HepG2 (cell line): ENCODE results near the gene NONO. TPM values are rescaled to one million over a fixed set of nuclear protein-coding genes. Genes with fewer than 3 reads are reported as not detected.

Source experiments
- ATAC-seq: fragments of 200-7000 bp; cut with Tn5 transposase; 3 replicates; pipeline ENCODE4 v1.9.1; 2020; ENCODE audit warnings: mild to moderate bottlenecking, moderate library complexity
- BruUV-seq: library from RNA; stranded (reverse); fragments of 400-500 nt; replicated peaks from 2 replicates; lab custom pipeline; 2021; lab: Mats Ljungman, UMichigan
- CTCF ChIA-PET: fragments of 300-600 bp; formaldehyde crosslinking; extraction: SDS; loops from one replicate; lab custom pipeline; 2021; ENCODE audit warnings: low total read pairs, inconsistent platforms, low intra/inter-chr PET ratio; lab: Yijun Ruan, JAX
- POLR2A ChIA-PET: fragments of 350-600 bp; sonication (Branson Sonifier 250); formaldehyde crosslinking; loops from one replicate; lab custom pipeline; 2020; ENCODE audit warnings: antibody characterized with exemption, inconsistent platforms; lab: Yijun Ruan, JAX
- DNase-seq: peaks from one replicate; pipeline ENCODE4 v3.0.0-alpha.2; 2015; ENCODE audit warnings: low spot score
- FAIRE-seq: peaks from 3 replicates; lab custom pipeline; 2011; peaks lifted over from hg19 to GRCh38; lab: Jason Lieb, UNC
- H2AFZ ChIP-seq: one replicate; pipeline ENCODE4 v1.6.1; 2011; ENCODE audit warnings: low read length, inconsistent platforms
- H3K27ac ChIP-seq: fragments of 300-600 bp; 3 replicates; pipeline ENCODE4 v1.8.0; 2011; ENCODE audit warnings: mixed run types, mild to moderate bottlenecking, mixed read lengths, low read length, inconsistent platforms; ENCODE audit not compliant: insufficient read depth; ENCODE audit errors: extremely low read length
- H3K27me3 ChIP-seq, 2 experiments: fragments of 200-600 bp in 1 of 2; 2 replicates in 1 of 2; 3 replicates in 1 of 2; pipeline versions ENCODE4 v1.6.0 to v1.8.0; 2011; ENCODE audit warnings: low read length in 2 of 2, mild to moderate bottlenecking in 2 of 2, moderate library complexity in 2 of 2, inconsistent platforms in 1 of 2; ENCODE audit not compliant: insufficient read depth in 2 of 2, control insufficient read depth in 1 of 2
- H3K36me3 ChIP-seq, 2 experiments: fragments of 200-600 bp in 1 of 2; replicated peaks in 1 of 2; 2 replicates in 1 of 2; 3 replicates in 1 of 2; pipeline versions ENCODE4 v1.5.1 to v1.8.0; 2011; ENCODE audit warnings: low read length in 2 of 2, inconsistent platforms in 1 of 2; ENCODE audit not compliant: insufficient read depth in 2 of 2, control insufficient read depth in 1 of 2
- H3K4me1 ChIP-seq: 2 replicates; pipeline ENCODE4 v1.5.1; 2012; ENCODE audit warnings: low read length, inconsistent platforms; ENCODE audit not compliant: insufficient read depth
- H3K4me2 ChIP-seq: 2 replicates; pipeline ENCODE4 v1.6.0; 2011; ENCODE audit warnings: low read depth, low read length, inconsistent platforms
- H3K4me3 ChIP-seq, 3 experiments: fragments of 200-600 bp in 1 of 3; sonication (generic), shearing (Covaris generic) in 1 of 3; replicated peaks in 1 of 3; 2 replicates each; pipeline ENCODE4 v1.5.1; 2011 to 2016; ENCODE audit warnings: low read length in 3 of 3, inconsistent platforms in 2 of 3, low read depth in 2 of 3, mild to moderate bottlenecking in 2 of 3, control low read depth in 1 of 3, mixed read lengths in 1 of 3; ENCODE audit not compliant: insufficient read depth in 1 of 3
- H3K79me2 ChIP-seq: one replicate; pipeline ENCODE4 v1.6.1; 2011; ENCODE audit warnings: low read length, inconsistent platforms; ENCODE audit not compliant: insufficient read depth
- H3K9ac ChIP-seq: 2 replicates; pipeline ENCODE4 v1.6.0; 2011; ENCODE audit warnings: mild to moderate bottlenecking, low read depth, low read length, inconsistent platforms; ENCODE audit not compliant: insufficient read depth
- H3K9me3 ChIP-seq: 2 replicates; pipeline ENCODE4 v1.5.1; 2012; ENCODE audit warnings: mild to moderate bottlenecking, low read length
- H4K20me1 ChIP-seq: 2 replicates; pipeline ENCODE4 v1.6.0; 2011; ENCODE audit warnings: inconsistent platforms, mild to moderate bottlenecking, low read length, moderate library complexity; ENCODE audit not compliant: insufficient read depth
- ATF4 ChIP-seq, 2 experiments: fragments of 450-650 bp in 1 of 2; sonication (generic) in 1 of 2; formaldehyde crosslinking; IDR thresholded peaks; 2 replicates each; pipeline versions ENCODE4 v1.5.0 to v1.8.0; 2020 to 2022; ENCODE audit warnings: mild to moderate bottlenecking in 1 of 2, missing genetic modification reagents in 1 of 2
- ERF ChIP-seq: IDR thresholded peaks from 2 replicates; pipeline ENCODE4 v1.6.1; 2018; ENCODE audit warnings: missing biosample characterization, missing genetic modification reagents
- JDP2 ChIP-seq: sonication (generic); formaldehyde crosslinking; IDR thresholded peaks from 2 replicates; pipeline ENCODE4 v1.8.1; 2022; ENCODE audit warnings: missing genetic modification reagents, borderline replicate concordance
- JUNB ChIP-seq: sonication (generic); formaldehyde crosslinking; IDR thresholded peaks from 2 replicates; pipeline ENCODE4 v1.8.0; 2022; ENCODE audit warnings: missing genetic modification reagents, mild to moderate bottlenecking, borderline replicate concordance
- KMT2A ChIP-seq: sonication (generic); formaldehyde crosslinking; IDR thresholded peaks from 2 replicates; pipeline ENCODE4 v1.4.0; 2020; ENCODE audit warnings: missing genetic modification reagents
- MAFF ChIP-seq: IDR thresholded peaks from 2 replicates; pipeline ENCODE4 v1.6.1; 2011; ENCODE audit warnings: low read depth, low read length, improper control_type of control experiment
- NKX3-1 ChIP-seq: sonication (generic); formaldehyde crosslinking; IDR thresholded peaks from 2 replicates; pipeline ENCODE4 v1.5.0; 2020; ENCODE audit warnings: missing genetic modification reagents
- PCBP2 ChIP-seq: fragments of 200-400 bp; formaldehyde crosslinking; optimal IDR thresholded peaks from 2 replicates; pipeline ENCODE3; 2018; ENCODE audit warnings: low read length, low read depth; ENCODE audit not compliant: poor library complexity, severe bottlenecking
- PRDM10 ChIP-seq: sonication (generic); formaldehyde crosslinking; IDR thresholded peaks from 2 replicates; pipeline ENCODE4 v1.4.0; 2020; ENCODE audit warnings: low read depth, missing genetic modification reagents
- SALL2 ChIP-seq: sonication (generic); formaldehyde crosslinking; IDR thresholded peaks from 2 replicates; pipeline ENCODE4 v1.8.1; 2023; ENCODE audit warnings: mild to moderate bottlenecking, missing genetic modification reagents, inconsistent platforms
- TEAD3 ChIP-seq: optimal IDR thresholded peaks from 2 replicates; pipeline ENCODE3; 2016; ENCODE audit warnings: borderline replicate concordance
- ZBTB33 ChIP-seq: sonication (generic); formaldehyde crosslinking; IDR thresholded peaks from 2 replicates; pipeline ENCODE4 v1.4.0; 2020; ENCODE audit warnings: missing genetic modification reagents
- ZFP91 ChIP-seq: sonication (generic); formaldehyde crosslinking; IDR thresholded peaks from 2 replicates; pipeline ENCODE4 v1.9.0; 2022; ENCODE audit warnings: missing genetic modification reagents, mild to moderate bottlenecking, borderline replicate concordance
- ZNF10 ChIP-seq: sonication (generic); formaldehyde crosslinking; IDR thresholded peaks from 2 replicates; pipeline ENCODE4 v1.4.0; 2020; ENCODE audit warnings: mild to moderate bottlenecking, low read depth, missing genetic modification reagents, borderline replicate concordance
- ZNF121 ChIP-seq: sonication (generic); formaldehyde crosslinking; IDR thresholded peaks from 2 replicates; pipeline ENCODE4 v1.5.0; 2020; ENCODE audit warnings: mild to moderate bottlenecking, missing genetic modification reagents
- ZNF3 ChIP-seq: IDR thresholded peaks from 2 replicates; pipeline ENCODE4 v1.7.0; 2017; ENCODE audit warnings: inconsistent platforms
- ZNF547 ChIP-seq: sonication (generic); formaldehyde crosslinking; IDR thresholded peaks from 2 replicates; pipeline ENCODE4 v1.5.1; 2020; ENCODE audit warnings: mild to moderate bottlenecking, missing genetic modification reagents
- ZSCAN25 ChIP-seq: sonication (generic); formaldehyde crosslinking; IDR thresholded peaks from 2 replicates; pipeline ENCODE4 v1.8.0; 2022; ENCODE audit warnings: mild to moderate bottlenecking, missing genetic modification reagents
- WGBS: methylation state at CpG from one replicate; pipeline ENCODE4 v1.1.6; 2017; ENCODE audit warnings: low lambda C conversion rate; 5-methylcytosine and 5-hydroxymethylcytosine counted together
- in situ Hi-C: cut with HindIII; loops from 2 replicates; pipeline ENCODE4 v1.10.0; 2017; ENCODE audit warnings: low pct_unique_long_range_greater_than_20kb; ENCODE audit not compliant: extremely low pct_ligation_motif_present
- intact Hi-C: fragments of 100-400 bp; cut with micrococcal nuclease; formaldehyde crosslinking; loops from one replicate; pipeline ENCODE4 v1.10.0; 2022; ENCODE audit not compliant: unreplicated experiment
- polyA plus RNA-seq, 8 experiments: library from polyadenylated mRNA; depleted of rRNA in 3 of 8; stranded (reverse) in 7 of 8; unstranded in 1 of 8; fragments of >200 nt; fragmentation: Illumina TruSeq in 4 of 8; extraction: Trizol in 4 of 8; gene quantifications; 2 replicates each; pipeline versions ENCODE4 v1.2.1 to v1.2.3, GENCODE V29; 2011 to 2016; ENCODE audit warnings: low read depth in 4 of 8, missing spikeins in 1 of 8, mixed read lengths in 1 of 8; ENCODE audit not compliant: insufficient read depth in 1 of 8
- total RNA-seq, 5 experiments: library from RNA; depleted of rRNA; stranded (reverse); fragments of >200 nt; fragmentation: Illumina TruSeq; extraction: Trizol; gene quantifications; 2 replicates each; pipeline ENCODE4 v1.2.3, GENCODE V29; 2016; ENCODE audit warnings: low read depth in 1 of 5

Gene NONO
- total and polyA plus RNA-seq, 2 of the 13 experiments (the other 11 are each of a cell fraction or from before 2014, with no cell fraction given) = 408 to 605 TPM

GRCh38 chrX:71320126-71320525 lies 36.7 kb downstream of the NONO start:
- Histone ChIP-seq H3K27me3 (no peaks in the 10 kb centered on the region), H3K27ac (no peak overlapping the region), H2AFZ (no peak overlapping the region), H3K9me3 (no peaks in the 10 kb centered on the region), H3K79me2 (no peaks in the 10 kb centered on the region), H4K20me1 (no peaks in the 10 kb centered on the region), H3K9ac (no peak overlapping the region), H3K4me1 (no peaks in the 10 kb centered on the region), H3K4me3 (no peak overlapping the region), H3K4me2 (no peak overlapping the region), H3K36me3 (no peaks in the 10 kb centered on the region)
- no peak for FAIRE-seq
- POLR2A ChIA-PET = no interaction called here
- intact Hi-C loops (no loop called here), in situ Hi-C loops (no loop called here)
- WGBS = 100% methylated on average over 1 of the region's 1 CpG
- BruUV-seq = no TSS peak
- CTCF ChIA-PET = no interaction called here
- no peak for DNase-seq
- ATAC-seq = no peak
- no peak for TF ChIP-seq ZSCAN25
- no peak for TF ChIP-seq PCBP2
- no peak for TF ChIP-seq ZBTB33 (CRISPR knock-in tag)
- TF ChIP-seq KMT2A (CRISPR knock-in tag) = no peak
- TF ChIP-seq ERF (CRISPR knock-in tag) = no peak
- TF ChIP-seq JUNB (CRISPR knock-in tag) = no peak
- no peak for TF ChIP-seq ATF4 (CRISPR knock-in tag; IDR thresholded peaks at IDR 0.05)
- TF ChIP-seq ZFP91 (CRISPR knock-in tag) = no peak
- no peak for TF ChIP-seq ZNF547 (CRISPR knock-in tag)
- TF ChIP-seq MAFF = no peak
- no peak for TF ChIP-seq NKX3-1 (CRISPR knock-in tag)
- TF ChIP-seq ZNF121 (CRISPR knock-in tag) = no peak
- no peak for TF ChIP-seq TEAD3
- TF ChIP-seq JDP2 (CRISPR knock-in tag) = no peak
- TF ChIP-seq PRDM10 = no peak
- no peak for TF ChIP-seq SALL2 (CRISPR knock-in tag)
- no peak for TF ChIP-seq ZNF10 (CRISPR knock-in tag)
- TF ChIP-seq ZNF3 (CRISPR knock-in tag) = no peak
